ENCODE data around the gene SLC25A38.

DNA sequence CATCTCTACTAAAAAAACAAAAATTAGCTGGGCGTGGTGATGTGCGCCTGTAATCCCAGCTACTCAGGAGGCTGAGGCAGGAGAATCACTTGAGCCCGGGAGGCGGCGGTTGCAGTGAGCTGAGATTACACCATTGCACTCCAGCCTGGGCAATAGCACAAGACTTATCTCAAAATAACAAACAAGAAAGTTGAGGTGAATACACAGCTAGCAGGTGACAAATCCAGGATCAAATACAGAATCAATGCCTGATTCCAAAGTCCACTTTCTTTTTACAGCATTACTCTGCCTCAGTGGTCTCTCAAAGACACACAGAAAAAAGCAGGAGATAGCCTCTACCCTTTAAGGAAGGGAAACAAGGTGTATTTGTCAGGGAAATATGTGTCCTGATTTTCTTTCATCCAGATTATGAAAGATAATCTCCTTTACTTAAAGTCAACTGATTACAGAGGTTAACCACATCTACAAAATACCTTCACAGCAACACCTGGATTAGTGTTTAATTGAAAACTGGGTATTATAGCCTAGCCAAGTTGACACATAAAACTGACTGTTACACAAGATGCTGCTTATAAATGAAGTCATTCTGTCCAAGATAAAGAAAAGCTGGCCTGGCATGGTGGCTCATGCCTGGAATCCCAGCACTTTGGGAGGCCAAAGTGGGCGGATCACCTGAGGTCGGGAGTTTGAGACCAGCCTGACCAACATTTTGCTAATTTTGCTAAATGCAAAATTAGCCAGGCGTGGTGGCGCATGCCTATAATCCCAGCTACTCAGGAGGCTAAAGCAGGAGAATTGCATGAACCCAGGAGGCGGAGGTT, 4.0 kb upstream of the SLC25A38 start:
- TF ChIP-seq POLR2A (IDR thresholded peaks at IDR 0.05; ENCODE audit: low read depth): no peak
- TF ChIP-seq, protein P1, sequence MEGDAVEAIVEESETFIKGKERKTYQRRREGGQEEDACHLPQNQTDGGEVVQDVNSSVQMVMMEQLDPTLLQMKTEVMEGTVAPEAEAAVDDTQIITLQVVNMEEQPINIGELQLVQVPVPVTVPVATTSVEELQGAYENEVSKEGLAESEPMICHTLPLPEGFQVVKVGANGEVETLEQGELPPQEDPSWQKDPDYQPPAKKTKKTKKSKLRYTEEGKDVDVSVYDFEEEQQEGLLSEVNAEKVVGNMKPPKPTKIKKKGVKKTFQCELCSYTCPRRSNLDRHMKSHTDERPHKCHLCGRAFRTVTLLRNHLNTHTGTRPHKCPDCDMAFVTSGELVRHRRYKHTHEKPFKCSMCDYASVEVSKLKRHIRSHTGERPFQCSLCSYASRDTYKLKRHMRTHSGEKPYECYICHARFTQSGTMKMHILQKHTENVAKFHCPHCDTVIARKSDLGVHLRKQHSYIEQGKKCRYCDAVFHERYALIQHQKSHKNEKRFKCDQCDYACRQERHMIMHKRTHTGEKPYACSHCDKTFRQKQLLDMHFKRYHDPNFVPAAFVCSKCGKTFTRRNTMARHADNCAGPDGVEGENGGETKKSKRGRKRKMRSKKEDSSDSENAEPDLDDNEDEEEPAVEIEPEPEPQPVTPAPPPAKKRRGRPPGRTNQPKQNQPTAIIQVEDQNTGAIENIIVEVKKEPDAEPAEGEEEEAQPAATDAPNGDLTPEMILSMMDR (IDR thresholded peaks at IDR 0.05): no peak

Data from esophagus muscularis mucosa (tissue), 3 donors.